ENCODE results near the gene SLC38A6. TPM values are rescaled to one million over a fixed set of nuclear protein-coding genes. Genes with fewer than 3 reads are reported as not detected.
A peak's percentile ranks its signal among the peaks of the same experiment; 100 is the strongest.

SLC38A6 gene
- total and polyA plus RNA-seq, 7 experiments from 2014 or later: 5.8 to 21.9 (median 14.5) TPM

DNA sequence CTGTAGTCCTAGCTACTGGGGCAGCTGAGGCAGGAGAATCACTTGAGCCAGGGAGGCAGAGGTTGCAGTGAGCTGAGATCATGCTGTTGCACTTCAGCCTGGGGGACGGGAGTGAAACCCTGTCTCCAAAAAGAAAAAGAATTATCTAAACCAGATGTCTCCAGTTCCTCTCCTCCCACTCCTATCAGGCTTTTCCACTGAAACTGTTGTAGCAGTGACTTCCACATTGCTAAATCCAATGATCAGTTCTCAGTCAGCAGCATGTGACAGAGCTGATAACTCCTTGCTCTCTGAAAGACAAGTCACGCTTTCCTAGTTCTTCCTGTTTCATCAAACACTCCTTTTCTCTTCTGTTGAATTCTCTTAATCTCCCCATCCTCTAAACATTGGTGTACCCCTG, 8.6 kb downstream of the SLC38A6 start:
- POLR2A ChIA-PET: no interaction called here
- Histone ChIP-seq H3K27me3 (ENCODE audit: control insufficient read depth in 2 of 2, insufficient read depth in 2 of 2, low read length in 2 of 2) (no peaks in the 10 kb centered on the region), H3K36me3 (ENCODE audit: control insufficient read depth in 2 of 3, insufficient read depth in 3 of 3, low read length in 3 of 3) (peaks cover 0 to 32% (median 9%) of the 10 kb centered on the region in 3 experiments), H3K9me3 (ENCODE audit: control insufficient read depth in 2 of 3, low read length in 3 of 3) (no peaks in the 10 kb centered on the region), H3K4me3 (ENCODE audit: low read length) (no peak overlapping the region), H3K27ac (ENCODE audit: low read depth, low read length) (no peak overlapping the region), H3K4me1 (ENCODE audit: control insufficient read depth in 2 of 2, insufficient read depth in 2 of 2, low read length in 2 of 2) (no peaks in the 10 kb centered on the region)
- H3K9me3 Mint-ChIP-seq: no peaks in the 10 kb centered on the region
- ATAC-seq: no peak
- H3K4me3 Mint-ChIP-seq: no peak overlapping the region
- H3K27me3 Mint-ChIP-seq: no peaks in the 10 kb centered on the region
- no peak for DNase-seq
- no peak overlapping the region for H3K27ac Mint-ChIP-seq
- CTCF ChIA-PET: no interaction called here
- peaks cover 0 to 32% (median 25%) of the 10 kb centered on the region in 5 donors for H3K36me3 Mint-ChIP-seq
- peaks cover 0 to 15% (median 12%) of the 10 kb centered on the region in 7 donors for H3K4me1 Mint-ChIP-seq
- intact Hi-C loops (cut with micrococcal nuclease): loop anchor here in 1 of 2 donors (10.0 kb wide), 1 partner anchor 765 kb away; no protein-coding TSS in a partner anchor

DNA sequence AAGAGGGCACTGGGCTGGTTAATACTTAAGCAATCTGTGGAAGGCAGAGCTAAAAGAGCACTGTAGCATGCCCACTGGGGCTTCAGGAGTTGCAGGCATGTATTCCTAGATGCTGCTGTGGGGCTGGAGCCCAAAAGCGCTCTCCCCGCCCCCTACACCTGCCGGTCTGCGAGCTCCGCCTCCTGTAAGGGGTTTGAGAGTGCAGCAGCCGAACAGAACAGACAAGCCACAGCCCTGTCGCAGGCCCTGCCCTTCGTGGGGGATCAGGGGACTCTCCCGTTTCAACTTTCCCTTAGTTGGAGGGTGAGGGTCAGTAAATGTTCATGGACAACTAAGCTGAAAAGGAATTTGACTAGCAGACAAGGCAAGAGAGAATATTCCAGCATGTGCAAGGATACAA, 17.6 kb downstream of the SLC38A6 start:
- no peak for DNase-seq
- no peak overlapping the region for H3K27ac Mint-ChIP-seq
- H3K27me3 Mint-ChIP-seq: no peaks in the 10 kb centered on the region
- no peak for ATAC-seq
- Histone ChIP-seq H3K27me3 (ENCODE audit: control insufficient read depth in 2 of 2, insufficient read depth in 2 of 2, low read length in 2 of 2) (no peaks in the 10 kb centered on the region), H3K36me3 (ENCODE audit: control insufficient read depth in 2 of 3, insufficient read depth in 3 of 3, low read length in 3 of 3) (no peaks in the 10 kb centered on the region), H3K27ac (ENCODE audit: low read depth, low read length) (no peak overlapping the region), H3K4me3 (ENCODE audit: low read length) (no peak overlapping the region), H3K9me3 (ENCODE audit: control insufficient read depth in 2 of 3, low read length in 3 of 3) (no peaks in the 10 kb centered on the region), H3K4me1 (ENCODE audit: control insufficient read depth in 2 of 2, insufficient read depth in 2 of 2, low read length in 2 of 2) (no peaks in the 10 kb centered on the region)
- intact Hi-C loops (cut with micrococcal nuclease): no loop called here
- no peak overlapping the region for H3K4me3 Mint-ChIP-seq
- ChIA-PET CTCF (no interaction called here), POLR2A (no interaction called here)
- no peaks in the 10 kb centered on the region for H3K4me1 Mint-ChIP-seq
- H3K9me3 Mint-ChIP-seq: peaks cover 0 to 7% (median 2%) of the 10 kb centered on the region in 11 donors
- peaks cover 4 to 73% (median 57%) of the 10 kb centered on the region in 5 donors for H3K36me3 Mint-ChIP-seq

DNA sequence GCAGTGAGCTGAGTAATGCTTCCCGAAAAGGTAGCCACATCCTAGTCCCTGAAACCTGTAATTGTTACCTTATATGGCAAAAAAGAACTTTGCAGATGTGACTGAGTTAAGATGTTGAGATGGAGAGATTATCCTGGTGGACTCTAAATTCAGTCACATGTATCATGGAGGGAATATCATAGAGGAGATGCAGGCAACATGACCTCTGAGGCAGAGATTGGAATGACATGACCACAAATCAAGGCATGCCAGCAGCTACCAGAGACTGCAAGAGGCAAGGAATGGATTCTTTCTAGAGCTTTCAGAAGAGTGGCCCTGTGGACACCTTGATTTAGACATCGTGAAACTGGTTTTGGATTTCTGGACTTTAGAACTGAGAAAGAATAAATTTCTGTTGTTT, 18.5 kb downstream of the SLC38A6 start:
- ATAC-seq (no peak), DNase-seq (no peak)
- Mint-ChIP-seq H3K27me3 (no peaks in the 10 kb centered on the region), H3K27ac (no peak overlapping the region), H3K4me3 (no peak overlapping the region), H3K36me3 (peaks cover 4 to 80% (median 62%) of the 10 kb centered on the region in 5 donors), H3K4me1 (no peaks in the 10 kb centered on the region), H3K9me3 (peaks cover 0 to 9% (median 3%) of the 10 kb centered on the region in 11 donors)
- no peak overlapping the region for H3K27ac ChIP-seq (ENCODE audit: low read depth, low read length)
- CTCF ChIA-PET: no interaction called here
- no peaks in the 10 kb centered on the region for H3K36me3 ChIP-seq (ENCODE audit: control insufficient read depth in 2 of 3, insufficient read depth in 3 of 3, low read length in 3 of 3)
- no peaks in the 10 kb centered on the region for H3K9me3 ChIP-seq (ENCODE audit: control insufficient read depth in 2 of 3, low read length in 3 of 3)
- intact Hi-C loops (cut with micrococcal nuclease): no loop called here
- H3K4me3 ChIP-seq (ENCODE audit: low read length): no peak overlapping the region
- no peaks in the 10 kb centered on the region for H3K4me1 ChIP-seq (ENCODE audit: control insufficient read depth in 2 of 2, insufficient read depth in 2 of 2, low read length in 2 of 2)
- H3K27me3 ChIP-seq (ENCODE audit: control insufficient read depth in 2 of 2, insufficient read depth in 2 of 2, low read length in 2 of 2): no peaks in the 10 kb centered on the region
- POLR2A ChIA-PET: interaction anchor here (0.6 kb wide), 1 partner anchor 16 kb away, joined by 3 read pairs; no protein-coding TSS in a partner anchor

DNA sequence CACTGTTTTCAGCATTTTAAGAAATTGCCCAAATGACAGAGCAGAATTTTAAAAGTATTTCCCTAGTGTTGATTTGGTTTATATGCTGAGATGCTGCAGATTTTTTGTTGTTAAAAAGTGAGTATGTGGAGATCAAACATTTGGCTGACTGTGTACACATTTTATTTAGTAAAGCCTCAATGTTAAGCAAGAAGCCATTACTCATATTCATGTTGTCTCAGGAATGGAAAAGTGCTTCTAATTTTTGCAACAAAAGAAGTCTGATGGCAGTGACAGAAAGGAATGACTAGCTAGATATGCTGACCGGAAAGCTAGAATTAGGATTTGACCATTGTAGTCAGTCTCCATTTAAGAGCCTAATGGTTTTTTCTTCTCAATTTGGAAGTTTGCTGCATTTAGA, 22.5 kb downstream of the SLC38A6 start:
- H3K4me1 Mint-ChIP-seq: no peaks in the 10 kb centered on the region
- CTCF ChIA-PET: no interaction called here
- Histone ChIP-seq H3K4me3 (ENCODE audit: low read length) (no peak overlapping the region), H3K9me3 (ENCODE audit: control insufficient read depth in 2 of 3, low read length in 3 of 3) (no peaks in the 10 kb centered on the region), H3K36me3 (ENCODE audit: control insufficient read depth in 2 of 3, insufficient read depth in 3 of 3, low read length in 3 of 3) (no peaks in the 10 kb centered on the region), H3K4me1 (ENCODE audit: control insufficient read depth in 2 of 2, insufficient read depth in 2 of 2, low read length in 2 of 2) (no peaks in the 10 kb centered on the region), H3K27me3 (ENCODE audit: control insufficient read depth in 2 of 2, insufficient read depth in 2 of 2, low read length in 2 of 2) (no peaks in the 10 kb centered on the region), H3K27ac (ENCODE audit: low read depth, low read length) (no peak overlapping the region)
- ATAC-seq: no peak
- DNase-seq: no peak
- H3K36me3 Mint-ChIP-seq: peaks cover 4 to 48% (median 29%) of the 10 kb centered on the region in 5 donors
- POLR2A ChIA-PET: no interaction called here
- H3K4me3 Mint-ChIP-seq: no peak overlapping the region
- H3K27me3 Mint-ChIP-seq: no peaks in the 10 kb centered on the region
- H3K27ac Mint-ChIP-seq: no peak overlapping the region
- H3K9me3 Mint-ChIP-seq: peaks cover 0 to 9% (median 3%) of the 10 kb centered on the region in 11 donors
- intact Hi-C loops (cut with micrococcal nuclease): no loop called here

DNA sequence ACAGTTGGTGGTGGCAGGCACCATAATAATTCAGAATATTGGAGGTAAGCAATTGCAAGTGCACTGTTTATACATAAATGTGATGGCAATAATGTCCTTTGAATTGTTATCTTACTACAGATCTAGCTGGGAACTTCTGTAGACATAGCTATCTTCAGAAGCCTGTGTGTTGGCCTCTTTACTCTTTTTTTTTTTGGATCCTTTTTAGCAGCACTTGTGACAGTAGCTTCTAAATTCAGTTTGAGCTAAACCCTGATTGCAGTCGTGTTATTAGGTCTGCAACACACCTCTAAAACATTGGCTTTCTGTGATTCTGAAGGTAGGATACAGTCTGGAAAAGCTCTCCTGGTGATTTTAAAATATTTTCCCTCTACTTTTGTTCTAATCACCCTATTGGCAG, 38.5 kb downstream of the SLC38A6 start:
- H3K4me1 Mint-ChIP-seq: no peaks in the 10 kb centered on the region
- no peaks in the 10 kb centered on the region for H3K9me3 Mint-ChIP-seq
- H3K27ac ChIP-seq (ENCODE audit: low read depth, low read length): no peak overlapping the region
- DNase-seq (no peak), ATAC-seq (no peak)
- no peak overlapping the region for H3K4me3 Mint-ChIP-seq
- no peaks in the 10 kb centered on the region for H3K9me3 ChIP-seq (ENCODE audit: control insufficient read depth in 2 of 3, low read length in 3 of 3)
- peak overlapping the region in 1 of 9 donors; percentile 51 for H3K27ac Mint-ChIP-seq
- intact Hi-C loops (cut with micrococcal nuclease): no loop called here
- CTCF ChIA-PET: interaction anchor here (0.5 to 1.4 kb wide), 2 partner anchors 11 to 250 kb away, joined by 3 read pairs; no protein-coding TSS in a partner anchor
- H3K4me1 ChIP-seq (ENCODE audit: control insufficient read depth in 2 of 2, insufficient read depth in 2 of 2, low read length in 2 of 2): no peaks in the 10 kb centered on the region
- POLR2A ChIA-PET: no interaction called here
- H3K4me3 ChIP-seq (ENCODE audit: low read length): no peak overlapping the region
- H3K36me3 ChIP-seq (ENCODE audit: control insufficient read depth in 2 of 3, insufficient read depth in 3 of 3, low read length in 3 of 3): no peaks in the 10 kb centered on the region
- H3K27me3 Mint-ChIP-seq: no peaks in the 10 kb centered on the region
- no peaks in the 10 kb centered on the region for H3K27me3 ChIP-seq (ENCODE audit: control insufficient read depth in 2 of 2, insufficient read depth in 2 of 2, low read length in 2 of 2)
- H3K36me3 Mint-ChIP-seq: peaks cover 0 to 14% (median 3%) of the 10 kb centered on the region in 5 donors

DNA sequence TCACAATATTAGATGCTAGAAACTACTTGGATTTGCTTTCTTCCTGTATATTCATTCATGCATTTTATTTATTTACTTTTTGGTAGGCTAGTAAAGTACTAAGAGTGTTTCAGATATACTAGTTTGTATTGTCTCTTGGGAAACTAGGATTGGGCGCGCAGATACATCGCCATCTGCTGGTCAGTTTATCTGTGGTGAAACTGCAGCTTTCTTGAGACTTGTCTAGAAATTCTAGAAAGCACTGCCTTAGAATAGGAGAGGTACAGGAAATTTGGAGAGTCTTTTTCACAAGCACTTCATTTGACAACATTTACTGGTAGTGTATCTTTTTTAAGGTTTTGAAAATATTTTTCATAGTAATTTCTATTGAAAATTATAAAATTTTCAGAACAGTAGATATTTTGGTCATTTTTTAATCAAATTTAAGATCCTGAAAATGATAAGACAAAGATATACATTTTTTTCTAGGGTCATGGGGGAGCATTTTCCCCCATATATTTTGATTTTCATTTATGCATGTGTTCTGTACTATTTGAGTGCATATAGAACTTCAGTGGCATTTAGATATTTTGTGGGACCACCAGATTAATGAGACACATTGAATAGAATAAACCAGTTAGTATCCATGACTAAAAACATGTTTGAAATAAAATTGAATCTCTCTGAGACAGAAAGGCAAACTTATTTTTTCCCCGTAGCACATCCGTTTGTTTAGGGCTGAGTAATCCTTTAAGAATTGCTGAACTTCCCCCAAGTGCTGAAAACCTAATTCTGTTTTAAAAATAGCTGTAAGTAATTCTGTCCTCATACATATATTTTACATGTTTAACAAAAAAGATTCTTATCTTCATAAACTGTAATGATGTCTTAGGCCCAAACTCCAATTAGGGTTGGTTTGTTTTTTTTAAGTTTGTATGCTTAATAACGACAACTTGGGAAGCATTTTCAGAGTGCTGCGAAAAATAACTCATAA, 44.5 kb downstream of the SLC38A6 start:
- Histone ChIP-seq H3K4me1 (ENCODE audit: control insufficient read depth in 2 of 2, insufficient read depth in 2 of 2, low read length in 2 of 2) (no peaks in the 10 kb centered on the region), H3K27me3 (ENCODE audit: control insufficient read depth in 2 of 2, insufficient read depth in 2 of 2, low read length in 2 of 2) (no peaks in the 10 kb centered on the region), H3K27ac (ENCODE audit: low read depth, low read length) (no peak overlapping the region), H3K4me3 (ENCODE audit: low read length) (no peak overlapping the region), H3K9me3 (ENCODE audit: control insufficient read depth in 2 of 3, low read length in 3 of 3) (no peaks in the 10 kb centered on the region), H3K36me3 (ENCODE audit: control insufficient read depth in 2 of 3, insufficient read depth in 3 of 3, low read length in 3 of 3) (no peaks in the 10 kb centered on the region)
- Mint-ChIP-seq H3K36me3 (peaks cover 0 to 4% (median 1%) of the 10 kb centered on the region in 5 donors), H3K9me3 (no peaks in the 10 kb centered on the region), H3K27ac (no peak overlapping the region), H3K4me1 (no peaks in the 10 kb centered on the region), H3K27me3 (no peaks in the 10 kb centered on the region), H3K4me3 (no peak overlapping the region)
- POLR2A ChIA-PET: no interaction called here
- CTCF ChIA-PET: interaction anchor here (0.7 to 4.6 kb wide), 4 partner anchors 401 to 1158 kb away, joined by 3 to 21 read pairs (median 3); no protein-coding TSS in a partner anchor
- ATAC-seq (peak; percentile 63), DNase-seq (peak in 7 of 9 donors; percentile 29 to 55 (median 43))
- intact Hi-C loops (cut with micrococcal nuclease): loop anchor here (1.0 to 10.0 kb wide), 7 partner anchors 45 to 831 kb away; partner anchors contain the start of genes SIX4 (in 1 of the 2), SLC38A6 (in 1 of the 2) and TRMT5 (in 1 of the 2)

Measured in naive thymus-derived CD4-positive, alpha-beta T cell (primary cell).